Fibroblast of peridontal ligament (primary cell): ENCODE measurements around the gene RND3.

Source experiments
- DNase-seq: peaks from one replicate; pipeline ENCODE4 v3.0.0-alpha.2; 2010; ENCODE audit errors: extremely low read depth

RND3 gene

GRCh38 chr2:150476286-150476685 lies 11.2 kb downstream of the RND3 start:
- no peak for DNase-seq

- DNase-seq = peak; percentile 76
Observed at GRCh38 chr2:150475479-150476250, 11.8 kb downstream of the RND3 start.

GRCh38 chr2:150474326-150475074 lies 13.0 kb downstream of the RND3 start:
- DNase-seq = peak; percentile 56

DNA sequence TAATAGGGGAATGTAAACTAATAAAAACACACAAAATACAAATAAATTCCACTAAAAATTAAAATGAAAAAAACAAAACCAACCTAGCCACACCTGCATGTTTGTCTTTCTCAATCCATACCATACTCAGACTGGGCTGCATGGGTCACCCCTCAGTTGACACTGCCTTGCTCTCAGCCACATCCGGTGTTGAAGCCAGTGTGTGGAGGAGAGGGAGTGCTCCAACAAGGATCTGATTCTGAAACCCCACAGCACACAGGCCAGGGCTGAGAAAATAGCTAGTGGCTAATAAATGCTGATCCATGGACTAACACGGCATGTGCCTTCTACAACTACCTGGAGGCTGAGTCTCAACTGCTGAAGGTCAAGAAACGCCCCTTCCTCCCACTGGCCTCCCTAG lies 13.7 kb downstream of the RND3 start:
- DNase-seq = no peak

DNA sequence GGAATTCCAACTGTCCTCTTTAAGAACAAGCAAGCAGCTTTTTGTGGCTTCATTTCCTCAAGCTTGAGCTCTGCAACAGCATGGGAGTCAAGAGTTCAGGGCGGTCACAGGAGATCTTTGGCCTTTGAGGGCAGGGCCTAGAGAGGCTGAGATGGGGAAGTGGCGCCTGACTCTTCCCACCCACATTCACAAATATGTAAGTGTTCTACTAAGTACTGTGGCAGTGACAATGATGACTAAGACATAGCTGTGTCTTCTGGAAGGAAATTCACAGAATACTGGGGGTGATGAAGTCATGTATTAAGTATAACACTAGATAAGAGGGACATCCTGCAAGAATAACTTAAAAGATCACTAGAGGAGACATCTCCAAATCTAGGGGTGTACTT lies 15.0 kb downstream of the RND3 start:
- peak; percentile 60 for DNase-seq

GRCh38 chr2:150471813-150472510 lies 15.5 kb downstream of the RND3 start:
- no peak for DNase-seq

GRCh38 chr2:150470435-150470834 lies 17.0 kb downstream of the RND3 start:
- no peak for DNase-seq

GRCh38 chr2:150469706-150470274 lies 17.7 kb downstream of the RND3 start:
- DNase-seq = peak; percentile 22

- DNase-seq = peak; percentile 26
Observed at GRCh38 chr2:150468350-150468960, 19.0 kb downstream of the RND3 start.

DNA sequence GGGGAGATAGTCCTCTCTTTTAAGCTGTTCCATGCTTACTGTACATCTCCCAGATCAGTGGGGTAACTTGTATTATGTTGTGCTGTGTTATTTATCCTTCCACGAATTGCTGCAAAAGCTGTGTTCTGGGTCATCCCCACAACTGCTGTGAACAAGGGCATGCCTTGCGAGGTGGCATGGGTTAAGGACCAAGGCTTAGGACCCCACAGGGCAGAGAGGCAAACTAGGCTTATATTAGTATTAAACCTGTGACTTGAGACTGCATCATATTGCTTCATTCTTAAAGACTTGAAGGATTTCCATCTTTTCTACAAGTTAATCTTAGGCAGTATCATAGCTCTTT lies 19.9 kb downstream of the RND3 start:
- DNase-seq = no peak

DNA sequence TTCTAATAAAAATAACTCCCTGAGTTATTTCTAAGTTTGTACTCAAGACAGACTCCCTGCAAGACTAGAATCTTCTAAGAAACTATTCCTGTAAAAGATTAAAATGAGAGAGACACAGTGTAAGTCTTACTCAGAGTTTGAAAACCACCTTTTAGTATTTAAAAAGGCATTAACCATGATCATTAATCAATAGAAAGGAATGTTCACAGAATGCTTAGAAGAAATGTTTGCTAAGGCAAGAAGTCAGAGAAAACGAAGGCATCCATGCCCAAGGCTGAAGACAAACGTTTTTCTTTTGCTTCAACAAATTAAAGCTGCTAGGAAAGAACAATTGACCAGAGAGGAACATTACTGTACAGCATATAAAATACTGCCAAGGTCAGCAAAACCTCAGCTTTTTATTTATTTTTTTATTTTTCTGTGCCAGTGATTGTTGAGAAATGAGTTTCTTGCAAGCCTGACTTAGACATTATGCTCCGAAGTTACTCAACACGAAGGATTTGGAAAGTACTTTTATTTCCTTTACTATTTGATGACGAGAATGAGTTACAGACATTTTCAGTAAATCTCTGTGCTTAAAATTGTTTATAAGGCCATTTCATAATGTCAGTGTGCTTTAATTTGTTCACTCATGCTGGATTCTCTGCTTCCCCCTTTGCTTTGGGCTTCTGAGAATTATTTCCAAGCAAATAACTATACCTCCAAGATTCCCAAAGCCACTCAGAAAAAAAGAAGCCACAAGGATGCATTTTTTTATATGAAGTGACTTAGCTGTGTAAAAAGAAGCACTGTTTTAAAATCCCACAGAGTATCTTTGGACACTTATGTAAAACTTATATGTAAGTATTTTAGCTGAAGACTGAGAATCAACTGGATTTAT lies 20.5 kb downstream of the RND3 start:
- DNase-seq = peak; percentile 96

DNA sequence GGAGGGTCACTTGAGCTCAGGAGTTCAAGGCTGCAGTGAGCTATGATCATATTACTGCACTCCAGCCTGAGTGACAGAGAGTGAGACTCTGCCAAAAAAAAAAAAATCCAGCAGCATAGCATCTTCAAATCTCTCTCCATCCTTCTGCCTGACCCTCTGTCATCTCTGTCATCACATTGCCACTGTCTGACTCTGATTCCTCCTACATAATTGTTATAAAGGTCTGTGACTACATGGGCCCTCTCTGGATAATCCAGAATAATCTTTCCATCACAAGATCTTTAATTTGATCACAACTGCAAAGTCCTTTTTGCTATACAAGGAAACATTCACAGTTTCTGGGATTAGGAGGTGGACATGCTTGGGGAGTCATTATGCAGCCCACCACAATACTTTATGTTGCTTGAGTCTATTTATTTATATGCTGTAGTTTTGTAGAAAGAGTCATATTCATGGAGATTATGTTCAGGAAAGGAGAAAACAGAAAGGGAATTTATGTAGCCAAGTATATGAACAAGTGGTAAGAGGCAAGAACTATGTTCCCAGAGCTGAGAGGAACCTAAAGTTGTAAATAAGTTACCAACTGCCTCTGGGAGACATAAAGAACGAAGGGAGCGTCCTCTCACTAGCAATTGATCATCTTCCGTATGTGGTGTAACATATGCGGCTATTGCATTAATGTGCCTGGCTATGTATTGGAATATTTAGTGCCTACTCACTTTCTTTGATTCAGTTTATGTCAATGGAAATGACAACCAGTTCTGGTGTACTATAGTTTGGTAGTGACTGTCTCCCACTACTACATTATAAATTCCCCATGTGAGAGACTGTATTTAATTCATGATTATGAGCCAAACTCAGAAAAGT lies 21.5 kb downstream of the RND3 start:
- peak; percentile 29 for DNase-seq

DNA sequence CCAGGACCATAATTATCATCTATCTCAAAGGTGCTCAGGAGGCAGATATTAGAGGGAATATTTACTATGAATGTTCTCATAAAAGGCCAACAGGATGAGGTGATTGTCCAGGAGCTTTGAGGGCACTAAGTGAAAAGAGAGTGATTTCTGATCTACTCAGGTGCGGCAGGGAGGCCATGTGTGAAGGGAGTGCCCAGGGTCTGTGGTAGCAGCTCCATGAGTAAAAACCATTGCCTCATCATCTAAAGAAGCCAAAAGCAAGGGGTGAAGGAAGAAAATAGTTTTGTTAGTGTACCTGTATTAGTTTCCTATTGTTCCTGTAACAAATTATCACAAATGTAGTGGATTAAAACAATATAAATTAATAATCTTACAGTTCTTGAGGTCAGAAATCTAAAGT lies 22.5 kb downstream of the RND3 start:
- no peak for DNase-seq

DNA sequence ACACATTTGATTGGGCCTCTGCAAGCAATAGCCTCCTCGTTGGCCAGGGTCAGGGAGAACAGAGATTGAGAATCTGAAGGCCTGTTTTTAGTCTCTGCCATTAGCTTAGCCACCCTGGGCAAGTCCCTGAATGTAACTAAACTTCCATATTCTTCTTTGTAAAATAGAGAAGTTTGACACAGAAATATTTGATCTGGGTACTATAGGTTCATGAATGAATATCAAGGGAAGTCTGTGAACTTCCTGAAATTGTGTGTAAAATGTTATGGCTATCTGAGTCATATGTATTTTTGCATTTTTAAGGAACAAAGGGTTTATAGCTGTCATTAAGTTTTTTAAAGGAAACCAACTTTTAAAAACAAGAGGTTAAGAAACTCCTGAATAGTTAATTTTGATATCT lies 23.2 kb downstream of the RND3 start:
- DNase-seq = no peak

DNA sequence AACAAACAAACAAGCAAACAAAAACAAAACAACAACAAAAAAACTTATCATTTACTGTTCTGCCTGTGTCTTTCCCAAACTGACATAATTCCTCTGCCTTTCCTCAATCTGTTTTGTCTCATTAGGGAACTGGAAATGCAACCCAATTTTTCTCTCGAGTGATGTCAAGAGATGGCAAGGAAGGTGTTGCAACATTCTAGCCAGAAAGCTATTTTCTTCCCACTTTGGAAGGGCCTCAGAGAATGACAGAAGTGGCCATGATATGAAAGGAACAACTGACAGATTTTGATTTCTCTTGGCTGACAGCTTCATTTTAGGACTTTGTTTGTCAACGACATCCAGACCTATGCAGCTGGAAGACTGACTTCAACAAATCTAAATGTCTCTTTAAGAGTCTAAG lies 24.7 kb downstream of the RND3 start:
- no peak for DNase-seq

GRCh38 chr2:150459281-150459680 lies 28.2 kb downstream of the RND3 start:
- DNase-seq = peak; percentile 83

GRCh38 chr2:150450765-150451164 lies 36.7 kb downstream of the RND3 start:
- DNase-seq = peak; percentile 81

- no peak for DNase-seq
Observed at GRCh38 chr2:150449856-150450255, 37.6 kb downstream of the RND3 start.

- no peak for DNase-seq
Observed at GRCh38 chr2:150445398-150445797, 42.1 kb downstream of the RND3 start.

DNA sequence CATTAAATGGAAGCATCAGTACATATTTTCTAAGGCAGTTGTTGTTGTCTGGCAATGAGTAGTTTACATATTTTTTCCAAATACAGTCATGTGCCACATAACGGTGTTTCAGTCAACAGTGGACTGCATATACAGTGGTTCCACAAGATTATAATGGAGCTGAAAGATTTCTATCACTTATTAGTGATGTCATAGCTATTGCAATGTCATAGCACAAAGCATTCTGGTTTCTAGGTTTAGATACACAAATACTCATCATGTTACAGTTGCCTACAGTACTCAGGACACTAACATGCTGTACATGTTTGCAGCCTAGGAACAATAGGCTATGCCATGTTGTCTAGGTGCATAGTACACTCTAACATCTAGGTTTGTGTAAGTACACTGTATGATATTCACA lies 45.0 kb downstream of the RND3 start:
- no peak for DNase-seq
